ENCODE data around the gene RAB43. TPM values are rescaled to one million over a fixed set of nuclear protein-coding genes. Genes with fewer than 3 reads are reported as not detected.
"Not testable (repeated sequence)": the region's sequence is repeated elsewhere in the genome, so short reads cannot be mapped to it uniquely, and the experiment has no call there.

Gene RAB43
- total RNA-seq (10 to 100 TPM; 24.0 to 25.4 TPM), polyA plus RNA-seq (10 to 100 TPM in 1 of 2 donors, 1 to 10 TPM in 1; 3.5 to 10.3 TPM)
- long read RNA-seq, donor 1, full-length matches to known transcripts: 6 of 34 reads
- long read RNA-seq, donor 1, partial matches to known transcripts: 0 of 34 reads
- long read RNA-seq, donor 1, other reads (novel, unspliced or antisense): 28 of 34 reads
- long read RNA-seq, donor 2, full-length matches to known transcripts: 12 of 13 reads
- long read RNA-seq, donor 2, partial matches to known transcripts: 0 of 13 reads
- long read RNA-seq, donor 2, other reads (novel, unspliced or antisense): 1 of 13 reads

DNA sequence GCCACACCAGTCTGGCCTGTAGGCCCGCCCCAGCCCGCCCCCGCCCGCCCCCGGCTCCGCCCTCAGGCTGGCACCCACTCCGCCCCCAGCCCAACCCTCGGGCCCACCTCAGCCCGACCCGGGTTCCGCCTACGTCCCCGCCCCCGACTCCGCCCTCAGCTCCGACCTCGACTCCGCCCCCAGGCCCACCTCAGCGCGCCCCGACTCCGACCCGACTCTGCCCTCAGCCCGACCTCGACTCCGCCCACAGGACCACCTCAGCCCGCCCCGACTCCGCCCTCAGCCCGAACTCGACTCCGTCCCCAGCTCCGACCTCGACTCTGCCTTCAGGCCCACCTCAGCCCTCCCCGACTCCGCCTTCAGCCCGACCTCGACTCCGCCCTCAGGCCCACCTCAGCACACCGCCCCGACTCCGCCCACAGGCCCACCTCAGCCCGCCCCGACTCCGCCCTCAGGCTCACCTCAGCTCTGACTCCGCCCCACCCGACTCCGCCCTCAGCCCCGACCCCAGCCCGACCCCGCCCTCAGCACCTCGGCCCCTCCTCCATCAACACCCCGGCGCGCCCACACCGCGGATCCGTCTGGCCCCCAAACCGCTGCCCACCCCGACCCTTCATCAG is at the start of gene RAB43:
Gene RAB43, minus strand, starts transcription at position 13 of the 620 bp plus-strand sequence. CDS start 315 bp downstream, outside the sequence.
- Histone ChIP-seq H3K4me3 (ENCODE audit: low read length in 2 of 2) (peak within 1 kb of the TSS; percentile 75 to 78), H3K27me3 (ENCODE audit: control insufficient read depth in 1 of 2, insufficient read depth in 2 of 2, low read length in 1 of 2) (no peaks in the 10 kb centered on the region), H3K4me1 (ENCODE audit: control insufficient read depth in 1 of 2, insufficient read depth in 2 of 2, low read length in 2 of 2) (no peaks in the 10 kb centered on the region), H3K27ac (ENCODE audit: low read depth in 1 of 2, low read length in 2 of 2) (peak within 1 kb of the TSS; percentile 76 to 85), H3K9me3 (ENCODE audit: control insufficient read depth, low read length) (no peaks in the 10 kb centered on the region), H3K36me3 (ENCODE audit: control insufficient read depth in 1 of 2, insufficient read depth in 2 of 2, low read length in 1 of 2) (no peaks in the 10 kb centered on the region)
- peak; percentile 91 for ATAC-seq (ENCODE audit: low FRiP score)
- 2% methylated on average over 39 to 60 of the region's 60 CpGs for WGBS, 2 donors
- intact Hi-C loops (cut with DNase I): loop anchor here in 1 of 2 donors (5.0 kb wide), 1 partner anchor 70 kb away; no protein-coding TSS in a partner anchor
- DNase-seq: peak; percentile 93 to 96

DNA sequence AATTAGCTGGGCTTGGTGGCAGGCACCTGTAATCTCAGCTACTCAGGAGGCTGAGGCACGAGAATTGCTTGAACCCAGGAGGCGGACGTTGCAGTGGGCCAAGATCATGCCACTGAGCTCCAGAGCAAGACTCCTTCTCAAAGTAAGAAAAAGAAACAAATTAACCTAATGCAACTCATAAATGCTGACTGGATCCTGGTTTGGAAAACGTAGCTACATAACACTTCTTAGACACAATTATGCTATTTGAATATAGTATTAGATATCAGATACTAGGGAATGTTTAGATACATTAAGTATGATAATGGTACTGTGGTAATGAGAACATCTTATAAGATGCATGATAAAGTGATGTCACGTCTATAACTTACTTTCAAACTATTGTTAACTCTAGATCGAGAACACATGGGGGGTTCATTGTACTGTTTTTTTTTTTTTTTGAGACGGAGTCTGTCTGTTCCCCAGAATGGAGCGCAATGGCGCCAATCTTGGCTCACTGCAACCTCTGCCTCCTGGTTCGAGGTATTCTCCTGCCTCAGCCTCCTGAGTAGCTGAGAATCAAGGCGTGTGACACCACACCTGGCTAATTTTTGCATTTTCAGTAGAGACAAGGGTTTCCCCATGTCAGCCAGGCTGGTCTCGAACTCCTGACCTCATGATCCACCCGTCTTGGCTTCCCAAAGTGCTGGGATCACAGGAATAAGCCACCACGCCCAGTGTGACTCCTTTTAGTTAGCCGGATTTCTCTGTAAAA is 45.2 kb upstream of the RAB43 start:
- H3K27ac ChIP-seq (ENCODE audit: low read depth in 1 of 2, low read length in 2 of 2): no peak overlapping the region
- peaks cover 0 to 2% of the 10 kb centered on the region in 2 donors for H3K4me1 ChIP-seq (ENCODE audit: control insufficient read depth in 1 of 2, insufficient read depth in 2 of 2, low read length in 2 of 2)
- H3K27me3 ChIP-seq (ENCODE audit: control insufficient read depth in 1 of 2, insufficient read depth in 2 of 2, low read length in 1 of 2): no peaks in the 10 kb centered on the region
- DNase-seq (no peak), ATAC-seq (ENCODE audit: low FRiP score) (no peak)
- peaks cover 0 to 10% of the 10 kb centered on the region in 2 donors for H3K36me3 ChIP-seq (ENCODE audit: control insufficient read depth in 1 of 2, insufficient read depth in 2 of 2, low read length in 1 of 2)
- intact Hi-C loops (cut with DNase I): no loop called here
- no peaks in the 10 kb centered on the region for H3K9me3 ChIP-seq (ENCODE audit: control insufficient read depth, low read length)
- WGBS, 2 donors: 77 to 79% methylated on average over 15 of the region's 15 CpGs
- no peak overlapping the region for H3K4me3 ChIP-seq (ENCODE audit: low read length in 2 of 2)

DNA sequence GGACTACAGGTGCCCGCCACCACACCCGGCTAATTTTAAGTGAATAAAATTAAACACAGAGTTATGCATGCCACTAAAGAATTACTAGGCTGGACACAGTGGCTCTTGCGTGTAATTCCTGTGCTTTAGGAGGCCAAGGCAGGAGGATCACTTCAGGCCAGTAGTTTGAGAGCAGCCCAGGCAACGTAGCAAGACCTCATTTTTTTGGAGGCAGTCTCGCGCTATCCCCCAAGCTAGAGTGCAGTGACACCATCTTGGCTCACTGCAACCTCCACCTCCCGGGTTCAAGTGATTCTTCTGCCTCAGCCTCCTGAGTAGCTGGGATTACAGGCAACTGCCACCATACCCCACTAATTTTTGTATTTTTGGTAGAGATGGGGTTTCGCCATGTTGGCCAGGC is 44.0 kb upstream of the RAB43 start:
- DNase-seq; H3K4me3 ChIP-seq (ENCODE audit: low read length in 2 of 2); H3K9me3 ChIP-seq (ENCODE audit: control insufficient read depth, low read length); H3K36me3 ChIP-seq (ENCODE audit: control insufficient read depth in 1 of 2, insufficient read depth in 2 of 2, low read length in 1 of 2); ATAC-seq (ENCODE audit: low FRiP score); H3K4me1 ChIP-seq (ENCODE audit: control insufficient read depth in 1 of 2, insufficient read depth in 2 of 2, low read length in 2 of 2); intact Hi-C loops (cut with DNase I); H3K27me3 ChIP-seq (ENCODE audit: control insufficient read depth in 1 of 2, insufficient read depth in 2 of 2, low read length in 1 of 2): not testable (repeated sequence)
- 92 to 94% methylated on average over 8 of the region's 8 CpGs for WGBS, 2 donors
- peak overlapping the region in 1 of 2 donors; percentile 36 for H3K27ac ChIP-seq (ENCODE audit: low read depth in 1 of 2, low read length in 2 of 2)

DNA sequence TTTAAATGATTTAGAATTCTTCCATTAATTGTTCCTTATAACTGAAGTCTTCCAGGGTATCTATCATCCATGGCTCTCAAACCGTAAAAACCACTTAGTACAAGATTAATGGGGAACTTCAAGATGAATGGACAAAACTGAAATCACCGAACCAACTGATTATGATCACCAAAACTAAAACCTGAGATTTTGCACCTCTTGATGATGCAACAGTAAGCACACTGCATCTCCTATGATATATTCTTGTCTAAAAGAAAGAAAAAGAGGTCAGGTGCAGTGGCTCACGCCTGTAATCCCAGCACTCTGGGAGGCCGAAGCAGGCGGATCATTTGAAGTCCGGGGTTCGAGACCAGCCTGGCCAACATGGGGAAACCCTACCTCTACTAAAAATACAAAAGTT is 42.9 kb upstream of the RAB43 start:
- H3K27me3 ChIP-seq (ENCODE audit: control insufficient read depth in 1 of 2, insufficient read depth in 2 of 2, low read length in 1 of 2): no peaks in the 10 kb centered on the region
- peaks cover 0 to 2% of the 10 kb centered on the region in 2 donors for H3K36me3 ChIP-seq (ENCODE audit: control insufficient read depth in 1 of 2, insufficient read depth in 2 of 2, low read length in 1 of 2)
- intact Hi-C loops (cut with DNase I): no loop called here
- H3K27ac ChIP-seq (ENCODE audit: low read depth in 1 of 2, low read length in 2 of 2): no peak overlapping the region
- ATAC-seq (ENCODE audit: low FRiP score): no peak
- no peaks in the 10 kb centered on the region for H3K9me3 ChIP-seq (ENCODE audit: control insufficient read depth, low read length)
- no peak for DNase-seq
- peaks cover 0 to 1% of the 10 kb centered on the region in 2 donors for H3K4me1 ChIP-seq (ENCODE audit: control insufficient read depth in 1 of 2, insufficient read depth in 2 of 2, low read length in 2 of 2)
- WGBS, 2 donors: 83 to 87% methylated on average over 7 of the region's 7 CpGs
- H3K4me3 ChIP-seq (ENCODE audit: low read length in 2 of 2): no peak overlapping the region

DNA sequence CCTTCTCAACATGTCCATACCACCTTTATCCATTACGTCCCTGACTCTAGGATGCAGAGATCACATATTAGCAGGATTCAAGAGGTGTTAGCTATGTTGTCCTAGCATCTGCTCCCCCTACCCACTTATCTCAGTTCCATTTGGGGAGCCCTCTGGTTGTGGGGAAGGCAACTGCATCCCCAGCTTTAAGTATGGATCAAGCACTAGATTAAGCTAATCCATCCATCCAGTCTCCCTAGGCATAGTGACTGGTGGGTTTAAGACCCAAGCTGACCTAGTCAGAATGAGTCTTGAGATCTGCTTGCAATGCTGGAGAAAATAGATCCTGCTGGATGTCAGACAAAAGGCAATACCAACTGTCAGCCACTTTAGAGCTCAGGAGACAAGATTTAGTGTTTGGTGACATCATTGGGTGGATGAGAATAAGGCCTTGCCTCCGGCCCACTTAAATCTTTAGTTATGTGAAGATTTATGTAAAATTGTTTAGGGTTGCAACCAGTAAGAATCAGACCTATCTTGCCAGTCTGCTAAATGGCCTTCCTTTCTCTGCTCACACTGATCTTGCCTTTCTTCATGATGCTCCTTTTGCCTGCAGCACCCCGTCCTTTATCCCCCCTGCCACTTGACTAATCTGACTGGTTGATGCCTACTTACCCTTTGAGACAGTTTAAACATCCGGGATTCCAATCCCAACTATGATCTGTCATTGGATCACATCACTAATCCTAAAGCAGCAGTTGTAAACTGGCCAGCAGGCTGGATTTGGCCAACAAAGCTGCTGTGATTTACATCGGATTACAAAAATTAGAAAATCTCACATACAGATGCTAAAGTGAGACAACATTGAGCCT is 41.4 kb upstream of the RAB43 start:
- peaks cover 0 to 5% of the 10 kb centered on the region in 2 donors for H3K4me1 ChIP-seq (ENCODE audit: control insufficient read depth in 1 of 2, insufficient read depth in 2 of 2, low read length in 2 of 2)
- intact Hi-C loops (cut with DNase I): no loop called here
- H3K9me3 ChIP-seq (ENCODE audit: control insufficient read depth, low read length): no peaks in the 10 kb centered on the region
- peak overlapping the region in 1 of 2 donors; percentile 8 for H3K27ac ChIP-seq (ENCODE audit: low read depth in 1 of 2, low read length in 2 of 2)
- H3K36me3 ChIP-seq (ENCODE audit: control insufficient read depth in 1 of 2, insufficient read depth in 2 of 2, low read length in 1 of 2): peaks cover 0 to 2% of the 10 kb centered on the region in 2 donors
- no peaks in the 10 kb centered on the region for H3K27me3 ChIP-seq (ENCODE audit: control insufficient read depth in 1 of 2, insufficient read depth in 2 of 2, low read length in 1 of 2)
- 60% methylated on average over 5 of the region's 5 CpGs for WGBS, 2 donors
- DNase-seq (no peak), ATAC-seq (ENCODE audit: low FRiP score) (no peak)
- no peak overlapping the region for H3K4me3 ChIP-seq (ENCODE audit: low read length in 2 of 2)

DNA sequence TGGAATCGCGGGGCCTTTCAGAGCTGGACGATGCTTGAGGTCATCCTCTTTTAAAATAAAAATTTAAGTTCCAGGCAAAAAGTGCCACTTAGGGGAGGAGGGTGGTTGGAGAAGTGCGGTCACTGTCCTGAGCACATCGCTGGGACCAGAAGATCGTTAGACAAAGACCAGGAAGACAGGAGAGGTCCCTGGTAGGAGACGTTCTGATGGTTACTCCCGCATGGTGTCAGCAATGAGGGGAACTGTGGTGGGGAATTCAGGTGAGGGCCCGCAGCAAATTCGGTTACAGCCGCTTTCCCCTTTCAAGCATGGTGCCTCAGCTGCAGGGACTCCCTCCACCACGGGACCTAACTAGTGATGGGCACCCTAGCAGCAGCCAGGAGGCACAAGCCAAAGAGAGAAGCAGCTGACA is 40.3 kb upstream of the RAB43 start:
- Histone ChIP-seq H3K36me3 (ENCODE audit: control insufficient read depth in 1 of 2, insufficient read depth in 2 of 2, low read length in 1 of 2) (peaks cover 0 to under 1% of the 10 kb centered on the region in 2 donors), H3K27ac (ENCODE audit: low read depth in 1 of 2, low read length in 2 of 2) (peak overlapping the region; percentile 69 to 91), H3K4me3 (ENCODE audit: low read length in 2 of 2) (peak overlapping the region; percentile 77 to 86), H3K4me1 (ENCODE audit: control insufficient read depth in 1 of 2, insufficient read depth in 2 of 2, low read length in 2 of 2) (peaks cover 0 to 5% of the 10 kb centered on the region in 2 donors), H3K27me3 (ENCODE audit: control insufficient read depth in 1 of 2, insufficient read depth in 2 of 2, low read length in 1 of 2) (no peaks in the 10 kb centered on the region), H3K9me3 (ENCODE audit: control insufficient read depth, low read length) (no peaks in the 10 kb centered on the region)
- ATAC-seq (ENCODE audit: low FRiP score) (no peak), DNase-seq (no peak)
- 1 to 2% methylated on average over 12 of the region's 12 CpGs for WGBS, 2 donors
- intact Hi-C loops (cut with DNase I): no loop called here

DNA sequence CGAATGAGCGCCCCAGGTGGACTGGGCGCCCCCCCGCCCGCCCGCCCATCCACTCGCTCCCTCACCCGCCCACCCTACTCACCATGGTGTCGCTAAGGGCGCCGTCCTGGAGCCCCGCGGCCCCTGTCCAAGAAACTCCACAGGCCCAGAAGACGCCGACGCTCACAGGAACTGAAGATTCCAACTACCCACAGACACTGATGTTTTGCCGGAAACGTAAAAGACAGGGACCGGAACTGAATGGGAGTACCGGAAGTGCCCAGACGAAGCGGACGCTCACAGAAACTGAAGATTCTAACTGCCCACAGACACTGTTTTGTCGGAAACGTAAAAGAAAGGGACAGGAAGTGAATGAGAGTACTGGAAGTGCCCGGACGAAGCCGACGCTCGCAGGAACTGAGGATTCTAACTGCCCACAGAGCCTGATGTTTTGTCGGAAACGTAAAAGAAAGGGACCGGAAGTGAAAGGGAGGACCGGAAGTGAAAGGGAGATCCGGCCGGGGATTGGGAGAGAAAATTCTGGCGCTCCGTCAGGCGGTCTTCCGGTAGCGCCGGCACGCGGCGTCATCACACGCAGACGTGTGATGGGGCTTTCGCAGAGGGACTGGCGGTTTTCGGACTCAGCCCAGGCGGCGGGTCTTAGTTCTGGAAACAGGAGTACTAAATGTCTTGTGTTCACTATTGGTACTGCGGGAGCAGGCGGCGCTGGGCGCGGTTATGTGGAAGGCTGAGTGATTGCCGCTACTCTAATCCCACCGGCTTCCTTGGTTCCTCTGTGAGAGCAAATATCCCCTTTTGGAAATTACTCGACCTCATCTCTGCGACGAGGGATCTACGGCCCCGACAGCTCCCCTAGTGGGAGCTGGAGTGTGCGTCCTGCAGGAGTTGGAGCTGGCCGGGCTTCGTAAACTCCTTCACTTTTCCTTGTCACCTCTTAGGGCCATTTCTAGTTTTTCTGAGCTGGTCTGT is 39.6 kb upstream of the RAB43 start, which contains the start of gene ISY1:
Gene ISY1, minus strand, starts transcription at position 173 of the 969 bp plus-strand sequence. Its CDS starts 88 bp downstream, at position 85.
- Histone ChIP-seq H3K4me1 (ENCODE audit: control insufficient read depth in 1 of 2, insufficient read depth in 2 of 2, low read length in 2 of 2) (peaks cover 0 to 5% of the 10 kb centered on the region in 2 donors), H3K36me3 (ENCODE audit: control insufficient read depth in 1 of 2, insufficient read depth in 2 of 2, low read length in 1 of 2) (no peaks in the 10 kb centered on the region), H3K27me3 (ENCODE audit: control insufficient read depth in 1 of 2, insufficient read depth in 2 of 2, low read length in 1 of 2) (no peaks in the 10 kb centered on the region), H3K9me3 (ENCODE audit: control insufficient read depth, low read length) (no peaks in the 10 kb centered on the region), H3K4me3 (ENCODE audit: low read length in 2 of 2) (peak within 1 kb of the TSS; percentile 86 to 91), H3K27ac (ENCODE audit: low read depth in 1 of 2, low read length in 2 of 2) (peak within 1 kb of the TSS; percentile 69 to 99)
- ATAC-seq (ENCODE audit: low FRiP score) (peak; percentile 96), DNase-seq (peak; percentile 94 to 95)
- intact Hi-C loops (cut with DNase I): no loop called here
- WGBS, 2 donors: 0 to 1% methylated on average over 67 of the region's 67 CpGs
